HAP-1 (cell line): ENCODE measurements around the gene POLR2E.
A peak's percentile ranks its signal among the peaks of the same experiment; 100 is the strongest.

Source experiments
- DNase-seq, 2 experiments: peaks; one replicate each; pipeline ENCODE4 v3.0.0-alpha.2; 2016 to 2020; ENCODE audit warnings: low spot score in 2 of 2
- H3K27me3 ChIP-seq: fragments of 250-450 bp; sonication (Bioruptor Pico); 2 replicates; pipeline ENCODE4 v1.5.1; 2020; ENCODE audit warnings: low read depth, mild to moderate bottlenecking, moderate library complexity
- H3K36me3 ChIP-seq: fragments of 250-450 bp; sonication (Bioruptor Pico); replicated peaks from 2 replicates; pipeline ENCODE4 v1.5.1; 2020; ENCODE audit warnings: mild to moderate bottlenecking
- H3K4me1 ChIP-seq: fragments of 250-450 bp; sonication (Bioruptor Pico); 2 replicates; pipeline ENCODE4 v1.5.1; 2020; ENCODE audit warnings: mild to moderate bottlenecking
- H3K4me3 ChIP-seq: fragments of 250-450 bp; sonication (Bioruptor Pico); 2 replicates; pipeline ENCODE4 v1.5.1; 2020; ENCODE audit warnings: mild to moderate bottlenecking, moderate library complexity
- H3K9me3 ChIP-seq: fragments of 250-450 bp; sonication (Bioruptor Pico); 2 replicates; pipeline ENCODE4 v1.5.1; 2020; ENCODE audit warnings: mild to moderate bottlenecking, moderate library complexity
- in situ Hi-C: fragments of 300-500 bp; cut with MboI; formaldehyde crosslinking; loops from 3 replicates; pipeline ENCODE4 v1.14.3; 2020; ENCODE audit warnings: low sequenced_read_pairs, inconsistent platforms, mixed read lengths

Gene POLR2E

GRCh38 chr19:1080360-1081161, 14.6 kb downstream of the POLR2E start:
- H3K4me1 ChIP-seq, result peaks cover 3% of the 10 kb centered on the region; the same call in 1 of the 2 replicates
- no peaks in the 10 kb centered on the region for H3K27me3 ChIP-seq
- H3K4me3 ChIP-seq, result no peak overlapping the region
- peaks cover 7% of the 10 kb centered on the region; the same call in 1 of the 2 replicates for H3K36me3 ChIP-seq
- DNase-seq, result no peak
- in situ Hi-C loops, result no loop called here
- H3K9me3 ChIP-seq, result no peaks in the 10 kb centered on the region

GRCh38 chr19:1079566-1080111, 15.5 kb downstream of the POLR2E start:
- Histone ChIP-seq H3K9me3 (no peaks in the 10 kb centered on the region), H3K27me3 (no peaks in the 10 kb centered on the region), H3K4me1 (peaks cover 3% of the 10 kb centered on the region; the same call in 1 of the 2 replicates), H3K4me3 (no peak overlapping the region), H3K36me3 (peaks cover 7% of the 10 kb centered on the region; the same call in 1 of the 2 replicates)
- no peak for DNase-seq
- in situ Hi-C loops, result no loop called here

DNA sequence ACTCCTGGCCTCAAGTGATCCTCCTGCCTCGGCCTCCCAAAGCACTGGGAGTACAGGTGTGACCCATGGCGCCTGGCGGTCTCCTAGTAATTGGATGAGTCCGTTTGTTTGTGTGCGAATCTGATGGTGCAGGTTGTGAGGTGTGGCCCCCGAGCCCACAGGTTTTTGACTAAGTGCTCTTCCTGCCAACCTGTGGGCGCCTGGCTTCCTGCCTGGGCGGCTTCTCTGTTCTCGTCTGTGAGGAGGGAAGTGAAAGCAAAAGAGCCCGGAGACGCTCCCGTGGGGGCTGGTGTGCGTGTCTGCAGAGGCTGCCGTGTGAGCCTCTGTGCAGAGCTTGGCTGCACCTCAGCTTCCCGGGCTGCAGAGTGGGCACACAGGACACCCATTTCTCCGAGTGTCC, 18.2 kb downstream of the POLR2E start:
- no peak for DNase-seq
- in situ Hi-C loops, result no loop called here
- Histone ChIP-seq H3K36me3 (peaks cover 3% of the 10 kb centered on the region; the same call in 1 of the 2 replicates), H3K4me1 (no peaks in the 10 kb centered on the region), H3K9me3 (no peaks in the 10 kb centered on the region), H3K4me3 (no peak overlapping the region), H3K27me3 (no peaks in the 10 kb centered on the region)

- no peaks in the 10 kb centered on the region; the same call in 1 of the 2 replicates for H3K36me3 ChIP-seq
- H3K9me3 ChIP-seq, result no peaks in the 10 kb centered on the region
- H3K27me3 ChIP-seq, result no peaks in the 10 kb centered on the region
- in situ Hi-C loops, result no loop called here
- DNase-seq, result no peak
- H3K4me3 ChIP-seq, result no peak overlapping the region
- no peaks in the 10 kb centered on the region for H3K4me1 ChIP-seq
Observed at GRCh38 chr19:1076046-1076386, 19.2 kb downstream of the POLR2E start.

DNA sequence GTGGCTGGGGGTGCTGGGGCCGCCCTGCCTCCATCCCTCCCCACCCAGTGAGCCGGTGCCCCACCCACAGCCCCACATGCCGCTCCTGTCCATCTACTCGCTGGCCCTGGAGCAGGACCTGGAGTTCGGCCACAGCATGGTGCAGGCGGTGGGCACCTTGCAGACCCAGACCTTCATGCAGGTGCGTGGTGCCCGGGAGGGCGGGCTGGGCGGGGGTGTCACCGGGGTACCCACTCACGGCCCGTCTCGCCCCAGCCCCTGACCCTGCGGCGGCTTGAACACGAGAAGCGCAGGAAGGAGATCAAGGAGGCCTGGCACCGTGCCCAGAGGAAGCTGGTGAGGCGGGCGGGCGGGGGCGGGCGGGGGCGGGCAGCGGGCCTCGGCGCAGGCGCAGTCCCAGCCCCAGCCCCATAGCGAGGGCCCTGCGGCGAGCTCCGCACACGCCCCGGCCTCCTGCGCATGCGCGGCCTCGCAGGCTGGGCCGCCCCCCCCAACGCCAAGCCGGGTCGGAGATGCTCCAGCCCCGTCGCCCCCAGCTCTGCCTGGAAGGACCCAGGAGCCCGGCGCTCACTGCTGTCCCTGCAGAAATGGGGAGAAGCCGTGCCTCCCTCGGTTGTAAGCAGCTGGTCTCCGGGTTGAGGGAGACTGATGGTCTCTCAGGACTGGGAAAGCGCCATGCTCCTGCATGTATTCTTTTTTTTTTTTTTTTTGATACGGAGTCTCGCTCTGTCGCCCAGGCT, 20.5 kb downstream of the POLR2E start:
- Histone ChIP-seq H3K4me1 (no peaks in the 10 kb centered on the region), H3K4me3 (peak overlapping the region; percentile 30), H3K36me3 (no peaks in the 10 kb centered on the region; the same call in 1 of the 2 replicates), H3K27me3 (no peaks in the 10 kb centered on the region), H3K9me3 (no peaks in the 10 kb centered on the region)
- in situ Hi-C loops, result no loop called here
- peak; percentile 70 to 95 for DNase-seq

GRCh38 chr19:1073956-1074517, 21.1 kb downstream of the POLR2E start:
- no peak for DNase-seq
- H3K4me1 ChIP-seq, result no peaks in the 10 kb centered on the region
- no peaks in the 10 kb centered on the region for H3K9me3 ChIP-seq
- no peaks in the 10 kb centered on the region for H3K27me3 ChIP-seq
- peak overlapping the region; percentile 30 for H3K4me3 ChIP-seq
- no peaks in the 10 kb centered on the region; the same call in 1 of the 2 replicates for H3K36me3 ChIP-seq
- in situ Hi-C loops, result no loop called here

GRCh38 chr19:1073063-1073955, 21.9 kb downstream of the POLR2E start:
- no peaks in the 10 kb centered on the region for H3K27me3 ChIP-seq
- H3K4me3 ChIP-seq, result no peak overlapping the region
- in situ Hi-C loops, result no loop called here
- no peaks in the 10 kb centered on the region; the same call in 1 of the 2 replicates for H3K36me3 ChIP-seq
- H3K9me3 ChIP-seq, result no peaks in the 10 kb centered on the region
- no peak for DNase-seq
- H3K4me1 ChIP-seq, result no peaks in the 10 kb centered on the region

GRCh38 chr19:1072371-1073015, 22.7 kb downstream of the POLR2E start:
- no peaks in the 10 kb centered on the region for H3K27me3 ChIP-seq
- no peak for DNase-seq
- H3K9me3 ChIP-seq, result no peaks in the 10 kb centered on the region
- no peaks in the 10 kb centered on the region; the same call in 1 of the 2 replicates for H3K4me1 ChIP-seq
- H3K36me3 ChIP-seq, result no peaks in the 10 kb centered on the region; the same call in 1 of the 2 replicates
- in situ Hi-C loops, result no loop called here
- no peak overlapping the region for H3K4me3 ChIP-seq

DNA sequence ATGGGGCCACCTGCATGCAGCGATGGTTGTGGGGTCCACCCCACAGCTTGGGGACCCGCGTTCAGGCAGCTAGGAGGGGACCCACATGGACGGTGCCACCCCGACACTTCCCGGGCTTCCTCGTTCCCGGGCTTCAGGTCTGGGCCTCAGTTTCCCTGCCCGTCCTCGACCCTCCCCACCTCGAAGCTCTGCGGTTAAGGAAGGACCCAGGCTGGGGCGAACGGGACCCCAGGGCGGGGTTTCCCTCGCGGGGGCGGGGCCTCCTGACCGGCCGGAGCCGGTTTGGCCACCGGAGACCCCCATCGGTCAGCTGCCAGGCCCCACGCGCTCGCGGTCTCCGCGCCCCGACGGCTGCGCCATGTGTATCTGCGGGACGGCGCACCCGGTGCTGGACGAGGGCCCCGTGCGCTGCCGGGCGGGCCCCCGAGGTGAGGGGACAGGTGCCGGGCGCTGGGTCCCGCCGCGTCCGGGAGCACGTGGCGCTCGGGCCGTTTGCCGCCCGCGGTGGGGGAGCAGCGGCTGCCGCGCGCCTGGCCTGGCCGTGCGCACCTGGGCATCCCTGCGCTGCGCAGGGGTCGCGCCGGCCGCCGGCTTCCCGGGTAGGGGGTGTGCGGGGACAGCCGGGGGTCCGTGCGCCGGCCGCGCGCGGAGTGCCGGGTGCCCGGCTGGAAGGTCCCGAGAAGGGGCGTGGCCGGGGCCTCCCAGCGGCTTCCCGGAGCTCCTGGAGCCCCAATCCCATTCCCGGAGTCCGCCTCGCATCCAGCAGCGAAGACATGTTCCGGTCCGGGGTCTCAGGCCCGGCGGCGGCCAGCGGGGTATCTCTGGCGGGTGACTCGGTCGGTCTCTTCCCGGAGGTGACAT, 24.0 kb downstream of the POLR2E start:
- no peak for DNase-seq

DNA sequence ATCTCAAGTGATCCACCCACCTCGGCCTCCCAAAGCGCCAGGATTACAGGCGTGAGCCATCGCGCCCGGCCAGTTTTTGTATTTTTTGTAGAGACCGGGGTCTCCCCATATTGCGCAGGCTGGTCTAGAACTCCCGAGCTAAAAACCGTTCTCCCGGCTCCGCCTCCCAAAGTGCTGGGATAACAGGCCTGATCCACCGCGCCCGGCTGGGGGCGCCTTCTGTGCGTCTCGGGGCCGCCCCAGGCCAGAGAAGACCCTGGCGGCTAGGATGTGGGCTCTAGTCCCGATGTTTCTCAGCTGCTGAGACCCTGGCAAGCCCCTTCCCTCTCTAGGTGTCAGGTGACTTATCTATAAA, 24.6 kb downstream of the POLR2E start:
- H3K9me3 ChIP-seq, result no peaks in the 10 kb centered on the region
- no peak for DNase-seq
- peaks cover 3% of the 10 kb centered on the region; the same call in 1 of the 2 replicates for H3K4me1 ChIP-seq
- in situ Hi-C loops, result no loop called here
- H3K4me3 ChIP-seq, result no peak overlapping the region
- no peaks in the 10 kb centered on the region; the same call in 1 of the 2 replicates for H3K36me3 ChIP-seq
- H3K27me3 ChIP-seq, result no peaks in the 10 kb centered on the region

More for the DNA sequence above, 24.0 kb downstream of the POLR2E start:
- H3K9me3 ChIP-seq, result no peaks in the 10 kb centered on the region
- H3K36me3 ChIP-seq, result no peaks in the 10 kb centered on the region; the same call in 1 of the 2 replicates
- H3K4me1 ChIP-seq, result peaks cover 3% of the 10 kb centered on the region; the same call in 1 of the 2 replicates
- H3K4me3 ChIP-seq, result no peak overlapping the region
- in situ Hi-C loops, result no loop called here
- H3K27me3 ChIP-seq, result no peaks in the 10 kb centered on the region

GRCh38 chr19:1069009-1069779, 26.0 kb downstream of the POLR2E start:
- Histone ChIP-seq H3K27me3 (no peaks in the 10 kb centered on the region), H3K4me3 (no peak overlapping the region), H3K9me3 (no peaks in the 10 kb centered on the region), H3K4me1 (peaks cover 12% of the 10 kb centered on the region), H3K36me3 (no peaks in the 10 kb centered on the region; the same call in 1 of the 2 replicates)
- no peak for DNase-seq
- in situ Hi-C loops, result no loop called here
